ENCODE results near the gene APCDD1L.

Gene APCDD1L

GRCh38 chr20:58448958-58449357 lies 66.2 kb downstream of the APCDD1L start:
- Histone ChIP-seq H3K9ac (ENCODE audit: low read length) (no peak overlapping the region), H3K27ac (ENCODE audit: low read depth, low read length) (no peak overlapping the region), H3K4me1 (ENCODE audit: control insufficient read depth, insufficient read depth, low read length) (peaks cover 17% of the 10 kb centered on the region), H3K4me3 (ENCODE audit: low read depth, low read length) (no peak overlapping the region), H3K9me3 (ENCODE audit: control insufficient read depth, insufficient read depth, low read depth, low read length) (peaks cover under 1% of the 10 kb centered on the region; the same call in 1 of the 2 replicates), H3K27me3 (ENCODE audit: control insufficient read depth, insufficient read depth, low read length) (no peaks in the 10 kb centered on the region), H3K36me3 (ENCODE audit: control insufficient read depth, insufficient read depth, low read length) (peaks cover 19% of the 10 kb centered on the region)

- Histone ChIP-seq H3K27ac (ENCODE audit: low read depth, low read length) (no peak overlapping the region), H3K9me3 (ENCODE audit: control insufficient read depth, insufficient read depth, low read depth, low read length) (no peaks in the 10 kb centered on the region), H3K27me3 (ENCODE audit: control insufficient read depth, insufficient read depth, low read length) (no peaks in the 10 kb centered on the region), H3K4me1 (ENCODE audit: control insufficient read depth, insufficient read depth, low read length) (peaks cover 10% of the 10 kb centered on the region), H3K36me3 (ENCODE audit: control insufficient read depth, insufficient read depth, low read length) (peaks cover 26% of the 10 kb centered on the region), H3K9ac (ENCODE audit: low read length) (no peak overlapping the region), H3K4me3 (ENCODE audit: low read depth, low read length) (no peak overlapping the region)
Measured at GRCh38 chr20:58447511-58448391, 67.4 kb downstream of the APCDD1L start.

- Histone ChIP-seq H3K27ac (ENCODE audit: low read depth, low read length) (no peak overlapping the region), H3K36me3 (ENCODE audit: control insufficient read depth, insufficient read depth, low read length) (peaks cover 30% of the 10 kb centered on the region), H3K9ac (ENCODE audit: low read length) (no peak overlapping the region), H3K9me3 (ENCODE audit: control insufficient read depth, insufficient read depth, low read depth, low read length) (no peaks in the 10 kb centered on the region), H3K27me3 (ENCODE audit: control insufficient read depth, insufficient read depth, low read length) (no peaks in the 10 kb centered on the region), H3K4me1 (ENCODE audit: control insufficient read depth, insufficient read depth, low read length) (peaks cover 4% of the 10 kb centered on the region), H3K4me3 (ENCODE audit: low read depth, low read length) (no peak overlapping the region)
Measured at GRCh38 chr20:58446960-58447265, 68.3 kb downstream of the APCDD1L start.

GRCh38 chr20:58446264-58446959 lies 68.8 kb downstream of the APCDD1L start:
- no peak overlapping the region for H3K9ac ChIP-seq (ENCODE audit: low read length)
- H3K36me3 ChIP-seq (ENCODE audit: control insufficient read depth, insufficient read depth, low read length) = peaks cover 32% of the 10 kb centered on the region
- no peaks in the 10 kb centered on the region for H3K9me3 ChIP-seq (ENCODE audit: control insufficient read depth, insufficient read depth, low read depth, low read length)
- peaks cover 9% of the 10 kb centered on the region for H3K4me1 ChIP-seq (ENCODE audit: control insufficient read depth, insufficient read depth, low read length)
- H3K27ac ChIP-seq (ENCODE audit: low read depth, low read length) = no peak overlapping the region
- no peak overlapping the region for H3K4me3 ChIP-seq (ENCODE audit: low read depth, low read length)
- H3K27me3 ChIP-seq (ENCODE audit: control insufficient read depth, insufficient read depth, low read length) = no peaks in the 10 kb centered on the region

GRCh38 chr20:58444746-58445255 lies 70.4 kb downstream of the APCDD1L start:
- H3K27me3 ChIP-seq (ENCODE audit: control insufficient read depth, insufficient read depth, low read length) = no peaks in the 10 kb centered on the region
- no peak overlapping the region for H3K9ac ChIP-seq (ENCODE audit: low read length)
- peaks cover 13% of the 10 kb centered on the region for H3K4me1 ChIP-seq (ENCODE audit: control insufficient read depth, insufficient read depth, low read length)
- H3K9me3 ChIP-seq (ENCODE audit: control insufficient read depth, insufficient read depth, low read depth, low read length) = no peaks in the 10 kb centered on the region
- no peak overlapping the region for H3K4me3 ChIP-seq (ENCODE audit: low read depth, low read length)
- peaks cover 41% of the 10 kb centered on the region for H3K36me3 ChIP-seq (ENCODE audit: control insufficient read depth, insufficient read depth, low read length)
- no peak overlapping the region for H3K27ac ChIP-seq (ENCODE audit: low read depth, low read length)

GRCh38 chr20:58441723-58442122 lies 73.5 kb downstream of the APCDD1L start:
- H3K36me3 ChIP-seq (ENCODE audit: control insufficient read depth, insufficient read depth, low read length) = peaks cover 46% of the 10 kb centered on the region
- H3K27ac ChIP-seq (ENCODE audit: low read depth, low read length) = no peak overlapping the region

GRCh38 chr20:58440021-58440767 lies 75.0 kb downstream of the APCDD1L start:
- Histone ChIP-seq H3K36me3 (ENCODE audit: control insufficient read depth, insufficient read depth, low read length) (peaks cover 39% of the 10 kb centered on the region), H3K4me1 (ENCODE audit: control insufficient read depth, insufficient read depth, low read length) (peaks cover 27% of the 10 kb centered on the region), H3K27ac (ENCODE audit: low read depth, low read length) (no peak overlapping the region; the same call in 1 of the 2 replicates), H3K27me3 (ENCODE audit: control insufficient read depth, insufficient read depth, low read length) (no peaks in the 10 kb centered on the region), H3K9me3 (ENCODE audit: control insufficient read depth, insufficient read depth, low read depth, low read length) (no peaks in the 10 kb centered on the region), H3K4me3 (ENCODE audit: low read depth, low read length) (no peak overlapping the region), H3K9ac (ENCODE audit: low read length) (no peak overlapping the region)

More at GRCh38 chr20:58441723-58442122, 73.5 kb downstream of the APCDD1L start:
- Histone ChIP-seq H3K4me3 (ENCODE audit: low read depth, low read length) (no peak overlapping the region), H3K9me3 (ENCODE audit: control insufficient read depth, insufficient read depth, low read depth, low read length) (no peaks in the 10 kb centered on the region), H3K4me1 (ENCODE audit: control insufficient read depth, insufficient read depth, low read length) (peaks cover 23% of the 10 kb centered on the region), H3K9ac (ENCODE audit: low read length) (no peak overlapping the region), H3K27me3 (ENCODE audit: control insufficient read depth, insufficient read depth, low read length) (no peaks in the 10 kb centered on the region)

- Histone ChIP-seq H3K4me1 (ENCODE audit: control insufficient read depth, insufficient read depth, low read length) (peaks cover 35% of the 10 kb centered on the region), H3K27me3 (ENCODE audit: control insufficient read depth, insufficient read depth, low read length) (no peaks in the 10 kb centered on the region), H3K4me3 (ENCODE audit: low read depth, low read length) (no peak overlapping the region), H3K36me3 (ENCODE audit: control insufficient read depth, insufficient read depth, low read length) (peaks cover 30% of the 10 kb centered on the region), H3K9ac (ENCODE audit: low read length) (no peak overlapping the region), H3K27ac (ENCODE audit: low read depth, low read length) (no peak overlapping the region; the same call in 1 of the 2 replicates), H3K9me3 (ENCODE audit: control insufficient read depth, insufficient read depth, low read depth, low read length) (no peaks in the 10 kb centered on the region)
Measured at GRCh38 chr20:58438970-58439808, 76.0 kb downstream of the APCDD1L start.

- Histone ChIP-seq H3K9ac (ENCODE audit: low read length) (no peak overlapping the region), H3K4me1 (ENCODE audit: control insufficient read depth, insufficient read depth, low read length) (peaks cover 37% of the 10 kb centered on the region), H3K9me3 (ENCODE audit: control insufficient read depth, insufficient read depth, low read depth, low read length) (no peaks in the 10 kb centered on the region), H3K27me3 (ENCODE audit: control insufficient read depth, insufficient read depth, low read length) (no peaks in the 10 kb centered on the region), H3K27ac (ENCODE audit: low read depth, low read length) (no peak overlapping the region), H3K36me3 (ENCODE audit: control insufficient read depth, insufficient read depth, low read length) (peaks cover 18% of the 10 kb centered on the region), H3K4me3 (ENCODE audit: low read depth, low read length) (no peak overlapping the region)
Measured at GRCh38 chr20:58436868-58437645, 78.1 kb downstream of the APCDD1L start.

GRCh38 chr20:58435237-58435636 lies 80.0 kb downstream of the APCDD1L start:
- H3K4me3 ChIP-seq (ENCODE audit: low read depth, low read length) = no peak overlapping the region
- no peak overlapping the region for H3K9ac ChIP-seq (ENCODE audit: low read length)
- H3K36me3 ChIP-seq (ENCODE audit: control insufficient read depth, insufficient read depth, low read length) = peaks cover 10% of the 10 kb centered on the region
- no peak overlapping the region for H3K27ac ChIP-seq (ENCODE audit: low read depth, low read length)
- H3K9me3 ChIP-seq (ENCODE audit: control insufficient read depth, insufficient read depth, low read depth, low read length) = no peaks in the 10 kb centered on the region
- no peaks in the 10 kb centered on the region for H3K27me3 ChIP-seq (ENCODE audit: control insufficient read depth, insufficient read depth, low read length)
- H3K4me1 ChIP-seq (ENCODE audit: control insufficient read depth, insufficient read depth, low read length) = peaks cover 32% of the 10 kb centered on the region
